Ishikawa (cell line): Measurements from ENCODE around the gene DGUOK.

Source experiments
- CEBPB ChIP-seq: IDR thresholded peaks from 2 replicates; pipeline ENCODE4 v1.6.1; 2012
- CREB1 ChIP-seq: IDR thresholded peaks from 2 replicates; pipeline ENCODE4 v1.6.1; 2012; ENCODE audit warnings: low read depth
- EGR1 ChIP-seq: IDR thresholded peaks from 2 replicates; pipeline ENCODE4 v1.6.1; 2012
- EP300 ChIP-seq: IDR thresholded peaks from 2 replicates; pipeline ENCODE4 v1.6.1; 2012; ENCODE audit warnings: borderline replicate concordance
- FOXM1 ChIP-seq: IDR thresholded peaks from 2 replicates; pipeline ENCODE4 v1.6.1; 2012; ENCODE audit warnings: low read depth, borderline replicate concordance
- MAX ChIP-seq: IDR thresholded peaks from 2 replicates; pipeline ENCODE4 v1.6.1; 2012
- NFIC ChIP-seq: IDR thresholded peaks from 2 replicates; pipeline ENCODE4 v1.6.1; 2012
- RAD21 ChIP-seq: IDR thresholded peaks from 2 replicates; pipeline ENCODE4 v1.6.1; 2012; ENCODE audit warnings: low read depth
- REST ChIP-seq: IDR thresholded peaks from 2 replicates; pipeline ENCODE4 v1.6.1; 2012; ENCODE audit warnings: low read depth, mild to moderate bottlenecking
- TAF1 ChIP-seq: IDR thresholded peaks from 2 replicates; pipeline ENCODE4 v1.6.1; 2012; ENCODE audit warnings: low read depth, mild to moderate bottlenecking
- TCF12 ChIP-seq: IDR thresholded peaks from 2 replicates; pipeline ENCODE4 v1.6.1; 2012; ENCODE audit warnings: low read depth
- TEAD4 ChIP-seq: IDR thresholded peaks from 2 replicates; pipeline ENCODE4 v1.6.1; 2012
- USF1 ChIP-seq: IDR thresholded peaks from 2 replicates; pipeline ENCODE4 v1.6.1; 2012
- YY1 ChIP-seq: IDR thresholded peaks from 2 replicates; pipeline ENCODE4 v1.6.1; 2012; ENCODE audit warnings: low read depth
- ZBTB7A ChIP-seq: IDR thresholded peaks from 2 replicates; pipeline ENCODE4 v1.6.1; 2012; ENCODE audit warnings: low read depth

Gene DGUOK

GRCh38 chr2:73906847-73907505 is 19.7 kb upstream of the DGUOK start:
- TF ChIP-seq FOXM1, result no peak
- TF ChIP-seq NFIC, result no peak
- no peak for TF ChIP-seq CEBPB
- no peak for TF ChIP-seq REST
- TF ChIP-seq ZBTB7A, result no peak

- TF ChIP-seq USF1 (peak; percentile 77), FOXM1 (no peak), TEAD4 (peak; percentile 79), MAX (no peak), EP300 (peak; percentile 65; the same call in 1 of the 2 replicates), NFIC (peak; percentile 56; the same call in 1 of the 2 replicates), YY1 (no peak), TAF1 (no peak), CREB1 (no peak), EGR1 (no peak), CEBPB (peak; percentile 94), REST (no peak), RAD21 (peak; percentile 52; the same call in 1 of the 2 replicates), ZBTB7A (no peak), TCF12 (peak; percentile 90)
Measured at GRCh38 chr2:73907840-73908452, 18.7 kb upstream of the DGUOK start.

- TF ChIP-seq TEAD4 (peak; percentile 97), FOXM1 (peak; percentile 67; the same call in 1 of the 2 replicates), MAX (peak; percentile 74), ZBTB7A (no peak), NFIC (peak; percentile 65), TCF12 (peak; percentile 85), EP300 (peak; percentile 85; the same call in 1 of the 2 replicates), USF1 (0 out of 2 replicates have a peak, but pooled peaks have one; percentile 33), RAD21 (peak; percentile 23; the same call in 1 of the 2 replicates), REST (no peak), YY1 (no peak), CEBPB (peak; percentile 90), EGR1 (no peak)
Measured at GRCh38 chr2:73908689-73909652, 17.7 kb upstream of the DGUOK start.
